Esophagus muscularis mucosa (tissue), 4 donors: ENCODE measurements around the gene CCN5.

ENCODE experiments used
- EP300 ChIP-seq: sonication (generic); formaldehyde crosslinking; IDR thresholded peaks from one replicate; pipeline ENCODE4 v1.6.1; 2017; ENCODE audit warnings: antibody characterized with exemption
- POLR2A ChIP-seq: fragments of 450-650 bp; IDR thresholded peaks from one replicate; pipeline ENCODE4 v1.6.1; 2017; ENCODE audit warnings: antibody characterized with exemption, moderate library complexity, mild to moderate bottlenecking, low read depth
- POLR2AphosphoS5 ChIP-seq, 2 donors: sonication (generic); formaldehyde crosslinking; IDR thresholded peaks; one replicate each; pipeline ENCODE4 v1.6.1; 2017; ENCODE audit warnings: antibody characterized with exemption in 2 of 2
- TF ChIP-seq, protein P1 (sequence below), 3 experiments: fragments of 200-600 bp in 2 of 3; fragments of 450-650 bp in 1 of 3; sonication (generic) in 2 of 3; IDR thresholded peaks; one replicate each; pipeline ENCODE4 v1.5.1; 2017 to 2019; ENCODE audit warnings: antibody characterized with exemption in 3 of 3, mild to moderate bottlenecking in 2 of 3, moderate library complexity in 1 of 3

DNA sequence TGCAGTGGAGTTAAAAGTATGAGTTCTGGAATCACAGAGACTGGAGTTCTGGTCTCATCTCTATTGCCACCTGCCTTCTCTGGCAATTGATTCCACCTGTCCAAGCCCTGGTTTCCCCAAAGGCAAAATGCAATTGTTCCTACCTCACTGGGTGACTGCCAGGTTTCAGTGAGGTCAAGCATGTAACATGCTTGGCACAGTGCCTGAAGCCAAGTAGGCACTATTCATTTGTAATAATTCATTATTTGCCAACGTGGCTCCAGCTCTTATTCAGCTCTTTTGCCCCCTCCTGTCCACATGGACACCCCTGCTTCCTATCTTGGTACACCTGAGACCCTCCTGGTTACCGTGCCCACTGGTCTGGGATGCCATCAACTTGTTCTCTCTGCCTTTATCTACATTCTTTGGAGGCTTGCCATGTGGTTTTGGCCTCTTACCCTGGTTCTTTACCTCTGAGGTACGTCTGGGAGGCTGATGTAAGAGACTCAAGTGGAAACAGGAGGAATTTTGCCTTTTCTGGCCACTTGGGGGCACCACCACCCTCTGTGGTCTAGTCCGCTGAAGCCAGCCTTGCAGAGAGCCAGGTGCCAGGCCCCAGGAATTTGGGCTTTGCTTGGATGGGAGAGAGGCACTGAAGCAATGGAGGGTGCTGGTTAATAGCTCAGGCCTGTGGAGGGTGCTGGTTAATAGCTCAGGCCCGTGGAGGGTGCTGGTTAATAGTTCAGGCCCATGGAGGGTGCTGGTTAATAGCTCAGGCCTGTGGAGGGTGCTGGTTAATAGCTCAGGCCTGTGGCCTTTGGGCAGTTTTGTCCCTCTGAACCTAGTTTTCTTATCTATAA is 32.2 kb downstream of the CCN5 start:
- TF ChIP-seq, protein P1, sequence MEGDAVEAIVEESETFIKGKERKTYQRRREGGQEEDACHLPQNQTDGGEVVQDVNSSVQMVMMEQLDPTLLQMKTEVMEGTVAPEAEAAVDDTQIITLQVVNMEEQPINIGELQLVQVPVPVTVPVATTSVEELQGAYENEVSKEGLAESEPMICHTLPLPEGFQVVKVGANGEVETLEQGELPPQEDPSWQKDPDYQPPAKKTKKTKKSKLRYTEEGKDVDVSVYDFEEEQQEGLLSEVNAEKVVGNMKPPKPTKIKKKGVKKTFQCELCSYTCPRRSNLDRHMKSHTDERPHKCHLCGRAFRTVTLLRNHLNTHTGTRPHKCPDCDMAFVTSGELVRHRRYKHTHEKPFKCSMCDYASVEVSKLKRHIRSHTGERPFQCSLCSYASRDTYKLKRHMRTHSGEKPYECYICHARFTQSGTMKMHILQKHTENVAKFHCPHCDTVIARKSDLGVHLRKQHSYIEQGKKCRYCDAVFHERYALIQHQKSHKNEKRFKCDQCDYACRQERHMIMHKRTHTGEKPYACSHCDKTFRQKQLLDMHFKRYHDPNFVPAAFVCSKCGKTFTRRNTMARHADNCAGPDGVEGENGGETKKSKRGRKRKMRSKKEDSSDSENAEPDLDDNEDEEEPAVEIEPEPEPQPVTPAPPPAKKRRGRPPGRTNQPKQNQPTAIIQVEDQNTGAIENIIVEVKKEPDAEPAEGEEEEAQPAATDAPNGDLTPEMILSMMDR (IDR thresholded peaks at IDR 0.05) = peak; percentile 59 to 79 (median 65)
- TF ChIP-seq POLR2A (no peak), POLR2AphosphoS5 (IDR thresholded peaks at IDR 0.05) (no peak), EP300 (no peak)
